HG02870 (cell line): ENCODE measurements around the gene COMMD1.
"Not testable (repeated sequence)": the region's sequence is repeated elsewhere in the genome, so short reads cannot be mapped to it uniquely, and the experiment has no call there.

Experiments
- ATAC-seq: cut with Tn5 transposase; IDR thresholded peaks from one replicate; pipeline ENCODE4 v1.9.1; 2021; ENCODE audit warnings: mild to moderate bottlenecking, moderate library complexity; ENCODE audit not compliant: unreplicated experiment

COMMD1 gene

DNA sequence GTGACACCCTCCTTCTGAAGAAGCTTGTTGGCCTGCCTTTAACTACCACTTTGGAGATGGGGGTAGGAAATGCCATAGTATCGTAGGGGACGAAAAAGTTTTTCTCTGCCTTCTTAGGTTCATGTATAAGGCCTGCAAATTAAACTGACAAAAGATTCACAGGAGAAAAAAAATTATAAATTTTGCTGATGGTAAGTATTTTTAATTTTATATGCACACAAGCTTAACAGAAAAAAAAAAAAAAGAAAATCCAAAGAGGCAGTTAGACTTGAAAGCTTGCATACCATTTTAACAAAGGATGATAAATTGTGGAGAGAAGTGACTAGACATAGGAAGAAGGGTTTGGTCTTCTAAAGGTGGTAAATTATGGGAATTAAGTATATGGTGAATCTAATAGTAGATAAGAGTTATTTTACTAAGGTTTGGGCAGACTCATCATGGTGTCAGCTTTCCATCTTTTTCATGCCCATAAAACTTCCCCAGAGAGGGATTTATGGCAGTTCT lies 227.9 kb downstream of the COMMD1 start:
- no peak for ATAC-seq

DNA sequence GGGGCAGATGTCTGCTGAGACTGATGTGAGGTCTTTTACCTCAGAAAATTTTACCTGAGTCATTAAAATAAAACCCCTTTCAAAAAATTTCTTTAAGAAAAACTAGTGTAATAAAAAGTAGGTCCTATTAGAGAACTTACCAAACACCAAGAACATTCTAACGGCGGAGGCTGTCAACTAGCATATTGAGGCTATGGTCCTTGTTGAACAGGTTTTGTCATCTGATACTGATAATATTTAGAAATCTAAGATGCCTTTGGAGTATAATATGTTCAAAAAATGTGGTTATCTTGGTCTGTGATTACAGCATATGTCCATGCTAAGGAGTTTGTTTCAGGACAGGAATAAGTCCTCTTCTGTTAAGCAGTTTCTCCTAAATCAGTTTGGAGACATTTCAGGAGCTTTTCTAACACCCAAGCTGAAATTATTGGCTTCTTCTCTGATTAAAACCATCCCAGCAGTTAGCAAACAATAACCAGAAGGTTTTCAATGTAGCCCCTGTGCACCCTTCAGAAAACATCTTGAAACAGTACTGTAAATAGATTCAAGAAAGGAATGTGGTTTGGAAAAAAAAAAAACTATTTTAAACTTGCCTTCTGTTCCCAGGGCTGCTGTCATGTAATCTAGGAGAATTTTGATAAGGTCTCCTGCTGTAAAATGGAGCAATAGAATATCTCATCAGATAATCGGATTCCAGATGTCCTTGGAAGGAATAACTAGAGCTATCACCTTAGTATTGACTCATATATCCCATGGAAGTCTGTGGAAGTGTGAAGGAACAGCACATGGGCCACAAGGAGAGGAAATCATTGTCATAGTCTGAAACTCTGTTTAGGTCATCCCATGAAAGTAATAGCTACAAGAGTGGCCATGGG lies 231.7 kb downstream of the COMMD1 start:
- ATAC-seq, result no peak

DNA sequence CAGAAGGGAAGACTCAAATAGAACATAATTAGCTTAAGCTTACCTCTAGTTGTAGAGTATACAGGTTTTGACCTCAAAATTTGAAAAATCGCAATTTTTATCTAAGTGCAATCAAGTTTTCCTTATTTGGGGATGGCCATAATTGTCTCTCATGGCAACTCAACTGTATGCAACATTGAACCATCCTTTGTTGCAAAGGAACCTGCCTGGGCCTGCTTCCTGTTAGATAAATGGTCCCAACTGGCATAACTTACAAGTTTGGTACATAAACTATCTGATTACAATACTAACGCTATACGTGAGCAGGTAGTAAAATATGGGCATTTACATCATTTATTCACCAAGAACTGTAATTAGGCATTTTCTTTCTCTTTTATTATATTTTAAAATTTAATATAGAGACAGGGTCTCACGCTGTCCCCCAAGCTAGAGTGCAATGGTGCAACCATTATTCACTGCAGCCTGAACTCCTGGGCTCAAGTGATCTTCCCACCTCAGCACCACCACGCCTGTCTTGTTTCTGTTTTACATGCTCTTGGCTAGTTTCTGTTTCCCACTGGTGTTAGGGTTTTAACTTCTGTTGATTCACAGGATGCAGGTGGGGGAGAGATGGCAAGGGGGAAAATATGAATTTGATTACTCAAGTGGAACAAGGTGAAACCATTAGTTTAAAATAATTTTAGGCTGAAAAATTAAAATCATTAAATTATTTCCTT lies 235.1 kb downstream of the COMMD1 start:
- ATAC-seq, result peak; percentile 46

DNA sequence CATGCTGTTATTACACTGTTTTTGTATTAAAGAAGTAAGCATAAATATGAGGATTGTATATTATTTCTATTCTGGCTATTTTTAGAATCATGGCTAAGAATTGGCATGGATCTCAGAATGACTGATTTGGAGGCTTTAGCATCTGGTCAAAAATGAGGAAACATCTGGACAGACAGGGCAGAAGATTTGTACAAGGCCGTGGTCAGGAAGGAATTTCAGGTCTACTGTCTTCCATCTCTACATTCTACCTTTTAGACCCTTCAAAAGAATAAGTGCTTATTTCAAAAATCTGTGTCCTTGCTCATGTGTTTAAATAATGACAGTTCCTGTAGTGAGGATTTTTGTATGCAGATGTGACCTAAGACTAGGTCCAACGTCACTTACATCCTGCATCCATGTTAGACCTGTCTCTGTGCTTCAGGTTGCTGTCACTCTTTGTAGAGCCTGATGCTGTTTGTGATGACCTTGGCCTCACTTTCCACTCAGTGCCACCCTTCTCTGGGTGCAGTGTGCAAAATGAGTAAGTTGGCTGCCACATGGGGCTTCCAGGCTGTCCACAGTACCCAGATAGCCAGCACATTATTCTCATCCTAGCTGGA lies 235.8 kb downstream of the COMMD1 start:
- ATAC-seq, result no peak

DNA sequence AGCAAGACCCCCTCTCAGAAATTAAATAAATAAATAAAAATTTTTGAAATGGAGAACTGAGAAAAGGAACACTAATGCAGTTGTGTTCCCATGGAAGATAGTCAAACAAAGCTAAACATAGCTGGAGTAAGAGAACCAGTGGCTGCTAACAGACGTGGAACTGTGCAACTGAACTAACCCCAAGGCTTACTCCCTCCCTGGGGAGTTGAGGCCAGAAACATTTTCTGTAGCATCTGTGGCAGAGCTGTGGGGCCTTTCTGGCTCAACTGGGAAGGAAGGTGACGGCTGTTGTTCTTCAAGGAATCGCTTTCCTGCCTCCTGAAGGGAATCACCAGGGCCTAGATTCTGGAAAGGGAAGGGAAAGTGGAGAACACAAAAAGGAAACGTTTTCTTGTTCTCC lies 236.6 kb downstream of the COMMD1 start:
- ATAC-seq, result no peak

DNA sequence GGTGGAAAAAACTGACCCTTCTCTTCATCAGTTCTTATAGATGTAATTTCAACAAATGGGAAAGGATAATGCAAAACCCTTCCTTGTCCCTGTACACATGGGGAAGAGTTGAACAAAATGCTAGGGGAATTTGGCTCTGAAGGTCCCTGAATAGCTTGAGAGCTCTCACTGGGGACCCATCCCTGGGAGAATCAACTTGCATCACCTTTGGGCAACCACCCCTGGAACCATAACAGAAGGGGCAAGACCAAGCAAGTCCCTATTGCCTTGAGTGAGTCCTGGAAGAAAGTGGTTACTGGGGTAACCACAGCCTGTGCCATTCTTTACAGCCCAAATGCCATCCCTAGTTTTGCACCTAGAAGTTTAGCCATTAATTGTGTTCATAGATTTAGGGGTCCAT lies 238.2 kb downstream of the COMMD1 start:
- no peak for ATAC-seq

DNA sequence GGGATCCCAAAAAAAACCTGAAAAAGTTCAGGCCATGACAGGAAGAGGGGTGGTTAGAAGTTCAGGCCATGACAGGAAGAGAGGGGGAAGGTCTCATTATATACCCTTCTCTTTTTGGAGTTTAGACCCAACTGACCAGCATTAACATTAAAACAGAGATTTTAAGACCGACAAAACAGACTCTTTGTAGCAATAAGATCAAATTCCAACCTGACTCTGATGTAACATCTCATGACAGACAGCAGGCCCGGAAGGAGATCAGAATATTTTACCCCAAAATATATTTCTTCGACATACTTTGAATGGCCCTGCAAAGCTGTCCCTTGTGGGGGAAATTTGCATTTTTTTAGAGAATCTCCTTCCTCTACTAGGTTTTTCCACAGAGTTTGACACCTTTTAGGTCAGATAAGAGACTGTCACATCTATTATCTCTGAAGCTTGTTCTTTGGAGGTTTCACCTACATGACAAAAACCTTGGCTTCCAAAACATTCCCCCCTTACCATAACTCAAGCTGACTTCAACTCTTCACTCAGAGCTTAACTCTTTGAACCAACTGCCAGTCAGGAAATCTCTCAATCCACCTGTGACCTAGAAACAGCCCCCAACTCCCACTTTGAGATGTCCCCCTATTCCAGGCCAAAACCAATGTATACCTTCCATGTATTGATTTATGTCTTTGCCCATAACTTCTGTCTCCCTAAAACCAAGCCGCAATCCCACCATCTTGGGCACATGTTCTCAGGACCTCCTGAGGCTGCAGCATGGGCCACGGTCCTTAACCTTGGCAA lies 239.4 kb downstream of the COMMD1 start:
- ATAC-seq, result no peak

DNA sequence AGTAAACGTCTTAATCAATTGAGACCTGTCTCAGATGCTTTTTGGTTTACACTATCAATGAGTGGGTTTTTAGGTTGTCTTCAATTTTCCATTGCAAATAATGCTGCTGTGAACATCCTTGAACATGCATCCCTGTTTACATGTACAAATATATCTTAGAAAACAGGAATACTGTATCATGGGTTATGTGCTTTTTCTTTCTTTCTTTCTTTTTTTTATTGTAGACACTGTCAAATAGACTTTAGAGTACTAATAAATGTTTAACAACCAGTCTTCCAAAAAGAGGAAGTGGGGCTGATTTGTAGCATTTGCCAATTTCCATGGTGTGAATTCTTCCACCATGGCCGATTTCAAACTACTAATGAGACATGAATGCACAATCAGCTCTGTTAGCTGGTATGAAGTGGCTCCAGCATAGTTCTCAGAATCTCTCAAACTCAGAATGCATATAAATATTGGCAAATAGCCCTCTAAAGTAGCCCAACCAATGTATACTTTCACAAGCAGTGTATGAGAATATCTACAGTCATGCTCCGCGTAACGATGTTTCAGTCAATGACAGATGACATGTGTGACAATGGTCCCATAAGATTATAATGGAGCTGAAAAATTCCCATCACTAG lies 240.1 kb downstream of the COMMD1 start:
- ATAC-seq, result peak; percentile 38

DNA sequence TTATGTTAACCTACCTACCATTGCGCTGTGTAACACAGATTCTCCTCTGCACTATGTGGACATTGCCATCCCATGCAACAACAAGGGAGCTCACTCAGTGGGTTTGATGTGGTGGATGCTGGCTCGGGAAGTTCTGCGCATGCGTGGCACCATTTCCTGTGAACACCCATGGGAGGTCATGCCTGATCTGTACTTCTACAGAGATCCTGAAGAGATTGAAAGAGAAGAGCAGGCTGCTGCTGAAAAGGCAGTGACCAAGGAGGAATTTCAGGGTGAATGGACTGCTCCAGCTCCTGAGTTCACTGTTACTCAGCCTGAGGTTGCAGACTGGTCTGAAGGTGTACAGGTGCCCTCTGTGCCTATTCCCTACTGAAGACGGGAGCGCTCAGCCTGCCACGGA lies 241.3 kb downstream of the COMMD1 start:
- ATAC-seq, result not testable (repeated sequence)

DNA sequence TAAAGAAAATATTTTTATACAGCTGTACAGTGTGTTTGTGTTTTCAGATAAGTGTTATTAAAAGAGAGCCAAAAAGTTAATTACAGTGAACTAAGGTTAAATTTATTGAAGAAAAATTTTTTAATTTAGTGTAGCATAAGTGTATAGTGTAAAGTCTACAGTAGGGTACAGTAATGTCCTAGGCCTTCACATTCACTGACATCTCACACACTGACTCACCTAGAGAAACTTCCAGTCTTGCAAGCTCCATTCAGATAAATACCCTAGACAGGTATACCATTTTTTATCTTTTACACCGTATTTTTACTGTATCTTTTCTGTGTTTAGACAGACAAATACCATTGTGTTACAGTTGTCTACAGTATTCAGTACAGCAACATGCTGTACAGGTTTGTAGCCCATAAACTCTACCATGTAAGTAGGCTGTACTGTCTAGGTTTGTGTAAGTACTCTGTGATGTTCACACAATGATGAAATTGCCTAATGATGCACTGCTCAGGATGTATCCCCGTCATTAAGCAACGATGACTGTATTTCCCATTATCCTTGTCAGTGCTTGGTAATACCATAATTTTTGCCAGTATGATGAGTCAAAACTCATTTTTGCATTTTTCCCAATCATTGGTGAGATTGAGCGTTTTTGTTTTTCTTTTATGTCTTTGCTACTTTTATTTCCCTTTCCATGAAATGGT lies 242.3 kb downstream of the COMMD1 start:
- no peak for ATAC-seq

DNA sequence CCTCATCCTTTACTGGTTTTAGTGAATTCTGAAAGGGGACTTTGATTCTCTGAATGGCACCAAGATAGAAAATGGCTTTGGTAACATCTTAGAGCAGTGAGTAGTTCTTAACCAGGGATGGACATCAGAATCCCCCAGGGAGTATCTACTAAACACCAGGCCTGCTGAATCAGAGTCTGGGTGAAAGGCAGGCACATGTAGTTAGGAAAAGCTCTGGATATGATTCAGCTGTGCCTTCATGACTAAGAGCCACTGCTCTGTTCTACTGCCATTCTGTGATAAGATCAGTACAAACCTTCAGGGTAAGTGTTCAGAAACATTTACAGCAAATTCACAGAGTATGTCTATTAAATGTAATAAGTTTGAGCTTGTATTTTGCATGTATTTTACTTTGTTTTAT lies 244.2 kb downstream of the COMMD1 start:
- no peak for ATAC-seq

DNA sequence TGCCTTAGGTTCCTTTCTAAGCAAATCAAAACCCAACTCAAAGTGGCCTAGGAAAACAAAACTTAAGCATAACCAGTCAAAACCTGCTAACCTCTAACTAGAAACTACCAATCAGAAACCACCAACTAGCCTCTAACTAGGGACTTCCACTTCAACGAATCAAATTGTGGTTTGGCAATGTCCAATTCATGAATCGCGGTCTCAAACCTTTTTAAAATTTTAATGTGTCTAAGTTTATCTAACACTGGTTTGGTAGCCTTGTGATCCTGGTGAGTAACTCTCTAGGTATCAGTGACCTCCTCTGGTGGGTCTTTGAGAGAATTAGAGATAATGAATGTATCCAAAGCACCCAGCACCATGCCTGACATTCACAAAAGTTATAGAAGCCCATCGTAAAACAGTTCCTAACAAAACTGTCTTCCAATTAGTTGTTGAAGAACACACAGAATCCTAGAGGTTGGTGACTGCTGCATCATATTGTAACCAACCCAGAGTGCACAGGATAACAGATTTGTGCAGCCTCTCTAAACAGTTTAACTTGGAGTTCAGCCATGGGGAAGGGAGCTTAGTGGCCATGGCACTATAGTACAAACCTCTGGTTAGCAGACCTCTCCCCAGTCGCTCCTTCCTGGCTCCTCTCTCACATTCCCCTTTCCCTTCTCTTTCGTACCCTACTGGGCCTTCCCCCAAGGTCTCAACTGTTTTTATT lies 245.3 kb downstream of the COMMD1 start:
- no peak for ATAC-seq

DNA sequence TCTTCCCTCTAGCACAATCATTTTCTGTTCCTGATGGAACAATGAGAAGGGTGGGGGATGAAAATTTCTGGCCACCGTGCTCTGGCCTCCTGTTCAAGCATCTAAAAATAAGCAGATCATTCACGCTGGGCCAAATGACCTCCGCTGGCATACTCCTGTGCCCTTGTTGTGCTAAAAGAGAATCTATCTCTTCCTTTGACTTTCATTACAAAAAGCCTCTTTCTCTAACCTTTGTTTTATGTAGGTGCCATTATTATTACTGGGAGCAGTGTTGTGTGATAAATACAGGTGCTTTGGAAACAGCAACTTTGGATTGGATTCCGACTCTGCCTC lies 245.8 kb downstream of the COMMD1 start:
- no peak for ATAC-seq

DNA sequence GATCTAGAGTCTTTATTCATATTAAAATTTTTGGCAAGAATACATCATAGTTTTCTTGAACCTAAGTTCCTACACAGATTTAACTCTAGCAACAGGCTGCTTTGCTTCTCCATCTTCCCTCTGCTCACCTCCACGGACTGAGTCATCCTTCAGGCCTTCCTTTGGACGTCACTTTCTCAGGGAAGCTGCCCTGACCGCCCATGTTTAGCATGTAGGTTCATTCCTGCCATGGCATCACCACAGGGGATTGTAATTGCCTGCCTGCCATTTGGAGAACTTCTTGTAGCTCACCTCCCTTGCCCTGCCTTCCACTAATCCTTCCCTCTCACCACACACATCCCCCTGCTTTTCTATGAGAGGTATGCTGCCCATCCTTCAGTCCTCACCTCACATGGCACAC lies 246.5 kb downstream of the COMMD1 start:
- no peak for ATAC-seq

DNA sequence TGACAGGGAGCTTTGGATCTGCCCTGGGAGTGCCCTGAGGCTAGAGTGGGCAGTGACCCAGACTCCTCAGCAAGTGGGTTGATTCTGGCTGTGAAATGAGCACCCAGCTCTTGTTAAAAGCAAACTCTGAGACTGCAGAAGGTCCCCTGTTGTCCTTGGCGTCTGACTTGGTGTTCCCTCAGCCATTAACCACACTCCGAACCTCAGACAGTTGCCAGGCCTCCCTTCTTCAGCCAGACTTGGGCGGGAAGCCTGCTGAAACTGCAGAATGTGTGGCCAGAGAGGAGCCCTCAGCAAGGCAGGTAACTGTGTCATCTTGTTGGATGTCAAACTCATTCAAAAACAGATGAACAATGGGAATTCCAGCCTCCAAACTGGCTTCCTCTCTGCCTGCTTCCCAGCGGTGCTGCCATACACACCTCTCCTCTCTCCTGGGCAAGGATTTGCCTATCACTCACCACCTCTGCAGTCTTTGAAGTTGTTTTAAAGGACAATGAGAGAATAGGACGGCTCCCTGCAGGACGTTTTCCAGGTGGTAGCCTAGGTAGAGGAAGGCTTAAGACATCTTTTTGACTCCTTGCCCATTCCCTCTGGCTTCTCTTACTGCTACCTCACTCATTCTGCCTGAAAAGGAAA lies 251.5 kb downstream of the COMMD1 start:
- ATAC-seq, result no peak

DNA sequence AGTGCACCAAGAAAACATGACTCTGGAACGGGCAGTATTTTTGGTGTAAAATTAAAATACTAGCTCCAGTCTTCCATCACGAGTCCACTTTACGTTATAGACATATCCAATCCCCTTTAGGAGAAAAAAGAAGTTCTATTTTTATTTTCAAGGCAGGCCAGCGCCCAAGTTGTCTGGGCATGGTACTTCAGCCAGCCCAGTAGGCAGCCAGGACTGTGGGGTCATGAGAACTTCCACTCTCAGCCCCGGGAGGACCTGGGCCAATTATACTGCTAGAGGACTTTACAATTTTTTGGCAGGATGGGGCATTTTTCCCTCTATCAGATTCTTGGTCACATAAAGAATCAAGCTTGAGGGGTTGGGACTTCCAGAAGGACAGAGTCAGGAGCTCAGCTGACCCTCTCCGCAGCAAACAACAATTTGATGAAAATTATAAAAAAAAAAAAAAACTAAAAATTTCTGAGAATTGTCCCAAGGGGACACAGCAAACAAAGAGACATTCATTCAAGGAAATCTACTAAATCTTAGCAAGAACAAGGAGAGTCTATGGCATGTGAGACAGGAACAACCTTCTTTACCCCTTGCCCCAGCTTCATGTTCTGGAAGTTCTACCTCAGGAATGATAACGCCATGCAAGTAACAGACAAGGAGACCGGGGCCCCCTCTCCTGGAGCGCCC lies 253.1 kb downstream of the COMMD1 start:
- ATAC-seq, result no peak

DNA sequence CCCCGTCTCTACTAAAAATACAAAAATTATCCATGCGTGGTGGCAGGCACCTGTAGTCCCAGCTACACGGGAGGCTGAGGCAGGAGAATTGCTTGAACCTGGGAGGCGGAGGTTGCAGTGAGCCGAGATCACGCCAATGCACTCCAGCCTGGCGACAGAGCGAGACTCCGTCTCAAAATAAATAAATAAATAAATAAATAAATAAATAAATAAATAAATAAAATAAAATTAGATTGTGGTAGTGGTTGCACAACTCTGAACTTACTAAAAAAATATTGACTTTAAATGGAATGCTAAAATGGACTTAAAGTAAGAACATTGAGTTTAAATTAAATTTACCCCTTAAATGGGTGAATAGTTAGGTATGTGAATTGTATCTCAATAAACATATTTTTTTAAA lies 255.2 kb downstream of the COMMD1 start:
- ATAC-seq, result not testable (repeated sequence)

DNA sequence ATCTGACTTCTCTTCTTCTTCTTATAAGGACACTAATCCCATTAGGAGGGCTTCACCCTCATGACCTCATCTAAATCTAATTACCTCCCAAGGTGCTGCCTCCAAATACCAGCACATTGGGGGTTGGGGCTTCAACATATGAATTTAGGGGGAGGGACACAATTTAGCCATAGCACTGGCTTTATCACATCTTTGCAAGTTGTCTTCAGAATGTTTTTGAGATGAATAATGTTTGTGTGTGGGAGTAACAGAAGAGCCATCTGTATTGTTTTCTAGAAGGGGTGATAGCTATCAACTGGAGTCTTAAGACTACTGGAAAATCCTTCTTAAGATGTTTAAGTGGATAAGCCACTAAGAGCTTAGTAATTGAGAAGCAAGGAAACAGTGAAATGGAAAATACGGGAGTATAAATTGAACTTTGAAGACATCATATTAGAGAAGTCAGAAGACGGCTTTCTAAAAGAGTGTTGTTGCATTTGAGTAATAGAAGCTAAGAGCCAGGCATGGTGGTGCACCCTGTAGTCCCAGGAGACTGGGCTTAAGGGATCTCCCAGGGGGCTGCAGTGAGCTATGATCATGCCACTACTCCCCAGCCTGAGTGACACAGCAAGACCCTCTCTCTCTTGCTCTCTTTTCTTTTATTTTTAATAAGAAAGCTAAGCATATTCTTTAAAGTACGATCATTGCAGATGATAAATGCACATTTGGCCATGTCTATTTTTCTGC lies 257.8 kb downstream of the COMMD1 start:
- no peak for ATAC-seq
